GM19463 (cell line): ENCODE results near the gene CDCA4.

Source experiments
- ATAC-seq: cut with Tn5 transposase; IDR thresholded peaks from one replicate; pipeline ENCODE4 v1.9.1; 2021; ENCODE audit warnings: mild to moderate bottlenecking, moderate library complexity; ENCODE audit not compliant: unreplicated experiment

Gene CDCA4

GRCh38 chr14:104992501-104992900 is 28.4 kb downstream of the CDCA4 start:
- no peak for ATAC-seq

DNA sequence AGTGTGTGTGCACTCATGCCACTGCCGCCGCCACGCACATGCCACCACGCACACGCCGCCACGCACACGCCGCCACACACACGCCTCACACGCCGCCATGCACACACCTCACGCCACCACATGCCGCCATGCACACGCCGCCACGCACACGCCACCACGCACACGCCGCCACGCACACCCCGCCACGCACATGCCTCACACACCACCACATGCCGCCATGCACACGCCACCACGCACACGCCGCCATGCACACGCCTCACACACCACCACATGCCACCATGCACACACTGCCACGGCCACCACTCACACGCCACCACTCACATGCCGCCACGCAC is 29.0 kb downstream of the CDCA4 start:
- no peak for ATAC-seq

DNA sequence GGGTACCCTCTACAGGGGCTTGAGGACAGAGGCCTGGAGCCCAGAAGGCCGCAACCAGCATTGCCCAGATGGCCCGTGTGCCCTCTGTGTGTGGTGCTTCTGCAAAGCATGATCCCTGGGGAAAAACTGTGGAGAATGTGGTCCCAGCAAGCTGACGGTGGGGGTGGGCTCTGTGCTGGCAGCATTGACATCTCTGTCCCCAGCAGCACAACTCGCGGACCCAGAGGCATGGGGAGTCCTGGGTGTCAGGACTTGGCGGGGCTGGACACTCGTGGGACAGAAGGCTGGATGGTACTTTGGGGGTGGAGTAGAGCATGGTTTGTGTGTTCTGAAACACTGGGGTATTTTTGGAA is 31.0 kb downstream of the CDCA4 start:
- no peak for ATAC-seq

DNA sequence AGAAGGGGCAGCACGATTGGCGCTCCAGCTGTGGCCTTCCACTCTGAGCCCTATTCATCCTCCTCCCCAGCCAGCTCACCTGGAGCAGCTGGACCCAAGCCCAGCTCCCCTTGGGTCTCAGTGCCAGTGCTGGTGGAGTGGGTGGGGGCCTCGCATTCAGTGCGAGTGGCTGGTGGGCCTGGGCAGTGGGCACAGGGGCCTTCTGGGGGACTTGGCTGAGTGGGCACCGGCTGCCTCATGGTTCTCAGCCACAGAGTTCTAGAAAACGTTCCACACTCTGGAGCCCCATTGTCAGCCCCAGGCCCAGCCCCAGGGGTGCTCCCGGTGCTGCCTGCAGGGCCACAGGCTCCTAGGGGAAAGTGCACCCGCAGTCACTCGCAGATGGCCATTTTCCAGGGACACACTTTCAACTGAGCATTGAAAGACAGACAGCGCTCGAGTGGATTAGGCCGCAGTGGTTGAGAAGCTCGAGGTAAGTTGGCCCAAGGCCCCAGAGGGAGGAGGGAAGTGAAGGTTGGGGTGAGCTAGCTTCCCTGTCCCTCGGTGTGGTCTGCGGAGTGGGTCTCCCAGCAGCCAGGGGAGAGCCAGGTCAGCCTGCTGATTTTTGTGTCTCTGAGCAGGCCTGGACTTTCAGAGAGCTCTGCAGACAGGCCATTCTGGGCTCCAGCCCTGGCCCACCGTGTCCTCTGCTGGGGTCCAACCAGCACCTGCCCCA is 31.5 kb downstream of the CDCA4 start:
- ATAC-seq = no peak

DNA sequence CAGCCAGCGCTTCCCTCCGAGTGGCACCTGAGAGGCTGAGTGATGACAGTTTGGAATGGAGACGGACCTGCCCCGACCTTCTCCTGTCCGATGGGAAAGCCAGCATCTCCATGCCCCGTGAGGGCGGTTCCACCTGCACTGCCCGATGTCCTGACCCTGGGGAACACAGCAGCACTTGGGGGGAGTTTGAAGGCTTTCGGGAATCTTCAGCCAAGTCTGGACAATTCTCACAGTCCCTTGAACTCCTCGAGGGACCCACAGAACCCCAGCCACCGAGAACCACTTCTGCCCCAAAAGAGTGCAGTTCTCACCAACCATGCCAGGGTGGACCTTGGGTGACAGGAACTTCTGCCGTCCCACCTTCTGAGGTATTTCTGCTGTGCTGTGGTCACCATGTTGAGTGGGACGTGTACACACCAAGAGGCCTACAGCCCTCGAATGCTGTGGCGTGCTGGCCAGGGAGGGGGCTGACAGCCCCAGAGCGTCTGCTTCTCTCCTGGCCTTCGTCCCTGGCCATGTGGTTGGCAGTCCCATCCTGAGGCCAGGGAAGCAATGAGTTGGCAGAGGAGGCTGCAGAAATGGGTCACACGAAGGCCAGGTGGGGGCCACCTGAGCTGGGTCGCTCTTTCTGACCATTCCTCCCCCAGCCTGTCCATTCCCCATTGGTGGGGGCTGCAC is 34.3 kb downstream of the CDCA4 start:
- ATAC-seq = no peak

DNA sequence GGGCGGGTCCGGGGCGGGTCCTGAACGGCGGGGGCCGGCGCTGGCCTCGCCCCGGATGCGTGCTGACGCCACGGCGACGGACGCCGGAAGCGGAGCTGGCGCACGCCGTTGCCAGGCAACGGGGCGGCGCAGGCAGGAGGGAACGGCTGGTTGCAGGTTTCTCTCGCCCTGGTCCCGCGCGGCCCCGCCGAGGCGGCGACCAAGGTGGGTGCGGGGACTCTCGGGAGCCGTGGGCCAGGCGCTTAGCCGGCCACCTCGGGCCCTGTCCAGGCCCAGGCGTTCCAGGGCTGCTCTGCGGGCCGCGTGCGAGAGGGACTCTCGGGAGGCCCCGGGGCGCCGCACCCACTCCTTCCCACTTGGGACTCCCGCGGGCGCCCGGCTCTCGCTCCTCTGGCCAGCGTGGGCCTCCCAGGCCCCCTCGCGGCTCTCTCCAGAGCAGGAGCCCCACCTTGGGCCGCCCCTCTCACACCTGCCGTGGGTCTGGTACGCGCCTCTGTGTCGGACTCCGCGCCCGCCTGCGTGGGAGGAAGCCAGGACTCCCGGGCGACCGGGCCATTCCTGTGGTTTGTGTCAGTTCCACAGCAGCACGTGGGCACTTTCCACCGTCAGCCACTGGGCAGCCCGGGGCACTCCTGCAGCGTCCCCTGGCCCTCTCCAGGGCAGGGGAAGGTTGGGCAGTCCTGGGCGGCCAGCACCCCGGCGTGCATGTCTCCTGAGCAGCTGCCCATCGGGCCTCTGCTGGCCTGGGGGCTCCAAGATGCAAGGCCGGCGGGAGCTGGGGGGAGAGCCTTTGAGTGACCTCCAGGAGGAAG is 35.0 kb downstream of the CDCA4 start, which contains the start of gene CLBA1:
Gene CLBA1 (plus strand): TSS at position 114 of the 812 bp plus-strand sequence. CDS start 644 bp downstream, at position 758.
- ATAC-seq = peak; percentile 99

GRCh38 chr14:104984056-104984894 is 36.6 kb downstream of the CDCA4 start:
- ATAC-seq = no peak

GRCh38 chr14:104983231-104983721 is 37.6 kb downstream of the CDCA4 start:
- no peak for ATAC-seq

DNA sequence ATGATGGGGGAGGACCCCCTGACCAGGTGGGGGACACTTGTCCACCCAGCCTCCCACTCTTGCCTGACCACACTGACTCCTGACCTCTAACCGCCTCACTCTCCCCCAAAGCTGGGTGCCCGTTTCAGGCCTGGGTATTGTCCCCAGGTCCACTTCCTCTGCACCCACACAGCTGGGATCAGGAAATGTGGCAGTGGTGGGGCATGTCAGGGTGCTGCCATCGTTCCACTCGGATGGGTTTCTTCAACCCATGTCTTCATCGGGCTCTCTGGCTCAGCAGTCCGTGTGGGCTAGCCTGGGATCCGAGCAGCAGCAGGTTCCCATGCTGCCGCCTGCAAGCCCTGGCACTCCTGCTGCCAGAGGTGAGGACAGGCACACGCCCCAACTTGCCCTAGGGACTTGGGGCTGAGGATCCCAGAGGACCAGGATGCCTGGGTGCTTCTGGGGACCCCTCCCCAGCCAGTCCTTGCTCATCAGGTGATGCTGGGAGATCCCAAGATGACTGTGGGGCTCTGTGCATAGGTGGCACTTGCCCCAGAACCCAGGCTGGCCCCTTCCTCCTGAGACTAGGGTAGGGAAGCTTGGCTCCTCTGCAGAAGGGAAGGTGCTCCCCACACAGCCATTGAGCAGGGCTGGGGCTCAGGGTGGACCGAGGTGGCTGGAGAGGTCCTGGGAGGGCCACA is 38.2 kb downstream of the CDCA4 start:
- ATAC-seq = no peak

- no peak for ATAC-seq
These were observed 39.0 kb downstream of the CDCA4 start for GRCh38 chr14:104981699-104982541.

DNA sequence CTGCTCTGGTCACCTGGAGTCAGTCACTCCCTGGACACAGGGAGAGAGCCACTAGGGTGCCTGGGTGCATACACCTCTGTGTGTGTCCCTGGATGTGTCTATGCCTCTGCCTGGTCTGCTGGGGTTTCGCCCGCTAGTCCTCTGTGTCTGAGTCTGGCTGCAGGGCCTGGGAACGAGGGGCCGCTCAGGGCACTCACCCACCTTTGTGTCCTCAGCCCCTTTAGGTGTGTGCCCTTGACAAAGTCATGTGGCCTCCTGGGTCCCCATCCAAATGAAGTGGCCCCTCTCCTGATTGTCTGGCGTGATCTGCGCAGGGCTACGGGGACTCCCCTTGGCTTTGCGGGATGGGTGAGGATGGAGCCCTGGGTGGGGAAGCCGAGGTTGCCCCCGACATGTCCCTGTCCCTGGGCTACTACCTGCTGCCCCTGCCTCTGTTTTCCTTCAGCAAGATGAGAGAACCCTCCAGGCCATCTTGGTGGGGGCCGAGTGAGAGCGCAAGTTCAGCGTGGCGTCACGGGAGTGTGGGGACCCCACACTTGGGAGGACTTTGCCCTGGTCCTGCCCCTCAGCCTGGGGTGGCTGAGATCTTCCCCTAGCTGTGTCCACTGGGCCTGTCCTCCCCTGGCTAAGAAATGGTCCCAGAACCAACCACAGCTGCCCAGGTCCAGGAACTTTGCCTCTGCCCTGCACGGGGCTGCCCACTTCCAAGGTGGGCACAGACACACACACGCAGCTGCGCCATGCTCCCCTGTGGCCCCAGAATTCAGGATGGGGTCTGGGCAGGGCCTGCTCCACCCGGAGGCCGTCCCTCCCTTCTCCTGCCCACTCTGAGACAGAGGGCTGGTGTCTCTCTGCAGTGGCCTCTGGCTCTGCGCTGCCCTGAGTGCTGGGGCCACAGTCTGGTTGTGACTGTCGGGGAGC is 40.0 kb downstream of the CDCA4 start:
- ATAC-seq = no peak

DNA sequence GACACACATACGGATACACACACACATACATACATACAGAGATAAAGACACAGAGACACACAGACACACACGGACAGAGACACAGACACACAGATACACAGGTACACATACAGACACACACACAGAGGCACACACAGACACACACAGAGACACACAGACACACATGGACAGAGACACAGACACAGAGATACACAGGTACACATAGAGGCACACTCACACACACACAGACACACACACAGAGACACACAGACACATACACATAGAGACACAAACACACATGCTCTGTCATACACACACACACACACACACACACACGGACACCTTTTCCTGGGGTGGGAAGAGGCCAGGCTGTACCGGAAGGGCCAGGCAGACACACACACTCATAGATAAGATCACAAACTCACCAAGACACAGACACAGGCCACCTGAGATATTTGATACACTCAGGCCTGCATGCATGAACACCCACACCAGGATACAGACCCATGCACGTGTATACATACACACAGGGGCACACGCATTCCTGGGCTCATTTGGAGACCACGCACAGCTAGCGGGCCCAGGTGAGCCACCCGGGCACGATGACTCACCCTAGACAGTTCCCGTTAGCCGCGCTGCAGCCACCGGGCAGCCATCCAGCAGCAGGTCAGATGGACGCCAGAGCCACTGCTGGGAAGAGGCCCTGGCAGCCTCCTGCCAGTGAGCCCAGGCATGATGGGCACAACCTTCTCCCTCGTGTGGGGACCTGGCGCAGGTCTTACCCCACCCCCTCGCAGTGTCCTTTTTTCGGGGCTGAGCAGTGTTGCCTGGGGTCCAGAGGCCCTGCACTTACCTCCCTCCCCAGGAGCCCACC is 40.9 kb downstream of the CDCA4 start:
- ATAC-seq = no peak

- ATAC-seq = no peak
These were observed 41.9 kb downstream of the CDCA4 start for GRCh38 chr14:104978746-104979691.

GRCh38 chr14:104977681-104978653 is 42.9 kb downstream of the CDCA4 start, which contains the start of gene AHNAK2:
Gene AHNAK2, minus strand, starts transcription at chr14:104978374. Its CDS starts 137 bp downstream, at chr14:104978237.
- ATAC-seq = peak; percentile 46
